Measurements from ENCODE around the gene CPLX3.

CPLX3 gene

DNA sequence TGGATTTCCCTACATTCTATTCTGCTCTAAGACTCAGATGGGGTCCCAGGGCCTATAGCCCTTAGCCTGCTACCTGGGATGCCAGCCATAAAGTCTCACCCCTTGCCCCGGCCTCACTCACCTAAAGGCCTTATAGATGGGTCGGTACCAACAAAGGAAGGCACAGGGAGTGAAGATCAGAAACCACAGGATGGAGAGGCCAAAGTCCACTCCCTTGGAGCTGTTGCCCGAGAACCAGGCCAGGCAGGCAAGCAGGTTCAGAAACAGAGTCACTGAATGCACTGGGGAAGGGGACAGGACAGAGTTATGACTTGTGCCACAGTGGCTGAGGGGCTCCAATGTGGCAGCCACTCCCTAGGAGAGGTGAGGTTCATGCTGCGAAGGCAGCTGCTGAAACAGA lies 24.0 kb downstream of the CPLX3 start:
- DNase-seq = no peak

DNA sequence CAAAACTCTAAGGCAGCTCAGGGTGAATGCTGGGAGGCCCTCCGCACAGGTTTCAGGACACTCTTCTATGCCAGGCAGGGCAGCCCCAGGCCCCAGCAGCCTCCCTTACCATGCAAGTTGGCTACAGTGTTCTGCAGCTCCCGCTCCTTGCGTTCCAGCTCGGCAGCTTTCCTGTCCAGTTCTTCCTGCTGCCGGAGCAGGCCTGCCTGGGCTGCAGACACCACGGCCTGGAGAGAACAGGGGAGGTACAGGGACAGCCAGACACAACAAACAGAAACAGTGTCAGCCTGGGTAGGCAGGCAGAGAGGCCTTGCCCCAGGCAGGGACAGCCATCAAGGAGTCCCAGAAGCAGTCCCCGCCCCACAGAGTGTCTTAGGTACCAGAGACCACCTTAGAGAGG lies 25.5 kb downstream of the CPLX3 start:
- DNase-seq = no peak

DNA sequence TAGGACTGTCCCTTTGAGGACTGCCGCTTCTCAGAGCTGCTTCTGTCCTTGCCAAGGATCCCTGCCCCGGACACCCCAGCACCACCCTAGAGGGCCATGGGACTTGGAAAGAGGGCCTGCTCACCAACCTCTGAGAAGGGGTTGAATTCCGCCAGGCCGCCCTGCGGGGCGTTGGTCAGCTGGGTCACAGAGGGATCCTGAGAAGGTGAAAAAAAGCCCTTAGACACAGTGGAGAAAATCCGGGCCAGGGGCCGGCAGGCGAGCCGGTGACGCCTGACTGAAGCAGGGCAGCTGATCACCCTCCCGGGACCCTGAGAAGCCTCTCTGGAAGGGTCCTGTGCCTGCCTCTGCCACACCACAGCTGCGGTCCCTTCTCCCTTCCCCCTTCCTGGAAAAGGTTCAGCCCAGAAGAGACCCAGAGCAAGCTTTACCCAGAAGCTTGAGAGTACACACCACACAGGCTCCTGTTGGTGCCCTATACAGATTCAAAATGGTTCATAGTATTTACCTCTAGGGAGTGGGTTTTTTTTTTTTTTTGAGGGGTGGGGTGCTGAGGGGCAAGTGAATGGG lies 28.1 kb downstream of the CPLX3 start:
- no peak for DNase-seq

DNA sequence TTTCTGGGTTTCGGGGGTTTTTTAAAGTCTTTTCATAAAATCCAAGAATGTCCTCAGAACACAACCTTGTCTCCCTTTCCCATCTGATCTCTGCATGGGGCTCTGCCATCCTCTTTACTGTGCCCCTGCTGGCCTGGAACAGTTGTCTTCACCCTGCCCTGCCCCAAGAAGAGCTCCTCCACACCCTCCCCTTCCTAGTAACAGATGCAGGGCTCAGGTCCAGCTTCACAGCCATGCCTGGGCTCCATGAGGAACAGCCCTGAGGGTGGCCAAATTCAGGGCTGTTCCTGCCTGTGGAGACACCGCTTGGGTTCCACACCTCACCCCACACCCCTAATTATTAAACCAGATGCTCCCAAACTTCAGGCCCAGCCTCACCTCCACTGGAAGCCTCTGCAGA lies 29.4 kb downstream of the CPLX3 start:
- DNase-seq = no peak

DNA sequence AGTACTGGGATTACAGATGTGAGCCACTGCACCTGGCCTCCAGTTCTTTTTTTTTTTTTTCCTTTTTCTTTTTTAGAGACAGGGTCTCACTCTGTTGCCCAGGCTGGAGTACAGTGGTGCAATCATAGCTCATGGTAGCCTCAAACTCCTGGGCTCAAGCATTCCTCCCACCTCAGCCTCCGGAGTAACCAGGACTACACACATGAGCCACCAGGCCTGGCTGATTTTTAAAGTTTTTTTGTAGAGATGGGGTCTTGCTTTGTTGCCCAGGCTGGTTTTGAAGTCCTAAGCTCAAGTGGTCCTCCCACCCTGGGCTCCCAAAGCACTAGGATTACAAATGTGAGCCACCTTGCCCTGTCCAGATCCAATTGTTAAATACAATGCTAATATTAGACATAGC lies 30.1 kb downstream of the CPLX3 start:
- no peak for DNase-seq

DNA sequence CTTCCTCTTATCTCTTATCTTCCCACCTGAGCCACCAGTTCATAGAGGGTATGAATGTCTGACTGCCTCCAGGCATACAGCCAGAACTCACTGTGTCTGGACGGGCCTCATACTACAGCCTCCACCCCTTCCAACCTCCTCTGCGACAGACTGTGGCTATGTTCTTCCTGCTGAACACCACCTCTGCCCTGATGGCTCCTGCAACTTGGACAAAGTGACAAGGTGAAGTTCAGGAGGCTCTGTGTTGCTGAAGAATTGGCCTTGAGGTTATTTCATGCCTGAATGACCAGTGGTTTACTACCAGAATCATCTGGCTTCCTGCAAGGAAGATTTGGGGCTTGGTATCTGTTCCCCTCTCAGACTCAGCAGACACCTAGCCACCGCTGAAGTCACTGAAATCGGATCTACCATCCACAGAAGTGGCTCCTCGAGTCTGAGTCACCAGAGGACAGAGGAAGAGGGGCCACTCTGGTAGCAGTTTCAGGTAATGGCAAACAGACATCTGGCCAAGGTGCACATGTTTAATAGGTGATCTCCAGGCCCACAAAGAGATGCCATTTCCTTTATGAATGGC lies 30.7 kb downstream of the CPLX3 start:
- DNase-seq = no peak

DNA sequence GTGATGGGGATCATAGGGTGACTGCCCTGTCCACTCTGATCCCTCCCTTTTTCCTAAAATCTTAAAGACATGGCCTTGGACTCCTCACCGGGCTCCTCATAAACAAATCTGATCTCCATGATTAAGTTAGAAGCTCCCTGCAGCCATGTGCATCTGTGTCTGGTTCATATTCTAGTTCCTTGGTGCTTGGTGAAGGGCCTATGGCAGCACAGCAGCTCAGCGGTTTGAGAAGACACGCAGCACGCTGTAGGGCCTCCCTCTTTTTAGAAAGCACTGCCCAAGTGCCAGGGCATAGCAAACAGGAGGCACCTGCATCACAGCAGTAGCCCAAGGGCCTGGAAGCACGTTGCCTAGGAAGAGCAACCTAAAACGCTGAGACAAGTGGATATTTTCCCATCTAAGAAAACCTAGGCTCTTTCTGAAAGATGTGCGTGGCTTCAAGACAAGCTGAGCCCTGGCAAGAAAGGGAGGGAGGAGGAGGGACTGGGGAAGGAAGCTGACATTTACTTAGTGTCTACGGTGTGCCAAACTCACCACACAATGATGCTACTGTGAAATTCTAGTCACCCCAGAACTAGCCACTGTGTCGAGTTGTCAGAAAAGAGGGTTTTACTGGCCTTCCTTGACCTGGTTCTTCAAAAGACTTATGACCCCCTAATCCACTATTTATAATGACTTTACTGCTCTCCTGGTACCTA lies 31.4 kb downstream of the CPLX3 start:
- DNase-seq = no peak

DNA sequence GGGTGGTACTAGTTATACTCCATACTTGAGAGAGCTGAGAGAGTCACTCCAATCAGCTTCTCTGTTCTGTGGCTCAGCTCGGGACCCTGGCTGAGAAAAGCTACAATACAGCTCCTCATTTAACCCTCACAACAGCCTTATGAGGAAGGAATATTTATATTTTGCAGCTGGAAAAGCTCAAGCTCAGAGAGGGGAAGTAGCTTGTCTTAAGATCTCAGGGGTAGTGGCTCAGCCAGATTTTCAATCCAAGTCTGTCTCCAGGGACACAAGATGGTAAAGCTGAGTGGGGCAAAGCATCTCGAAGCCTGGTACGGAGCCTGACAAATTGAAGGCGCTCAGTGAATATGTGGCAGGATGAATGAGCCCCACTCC lies 31.9 kb downstream of the CPLX3 start:
- no peak for DNase-seq

DNA sequence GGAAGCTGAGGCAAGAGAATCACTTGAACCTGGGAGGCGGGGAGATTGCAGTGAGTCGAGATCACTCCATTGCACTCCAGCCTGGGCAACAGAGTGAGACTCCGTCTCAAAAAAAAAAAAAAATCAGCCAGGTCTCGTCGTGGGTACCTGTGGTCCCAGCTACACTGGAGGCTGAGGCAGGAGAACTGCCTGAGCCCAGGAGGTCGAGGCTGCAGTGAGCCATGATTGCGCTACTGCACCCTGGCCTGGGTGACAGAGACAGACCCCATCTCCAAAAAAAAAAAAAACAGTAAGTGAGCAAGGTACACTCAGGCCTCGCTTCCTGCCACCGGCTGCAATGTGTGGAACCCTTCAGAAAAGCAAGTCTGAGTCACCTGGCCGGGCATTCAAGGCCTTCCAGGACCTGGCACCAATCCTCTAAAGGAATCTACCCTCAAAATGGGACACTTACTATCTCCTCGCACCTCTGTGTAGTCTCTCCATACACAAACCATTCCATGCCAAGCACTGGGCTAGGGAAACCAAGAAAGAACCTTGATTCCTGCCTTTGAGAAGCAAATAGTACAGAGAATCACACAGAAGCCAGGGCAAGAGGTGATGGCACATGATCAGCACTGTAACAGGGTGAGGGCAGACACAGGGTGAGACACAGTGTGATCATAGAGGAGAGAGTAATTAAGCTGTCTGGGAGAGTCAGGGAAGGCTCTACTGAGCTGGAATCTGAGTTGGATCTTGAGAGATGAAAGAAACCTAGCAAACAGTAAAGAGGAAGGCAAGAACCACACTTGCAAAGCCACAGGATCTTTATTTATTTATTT lies 37.0 kb downstream of the CPLX3 start:
- DNase-seq = no peak

DNA sequence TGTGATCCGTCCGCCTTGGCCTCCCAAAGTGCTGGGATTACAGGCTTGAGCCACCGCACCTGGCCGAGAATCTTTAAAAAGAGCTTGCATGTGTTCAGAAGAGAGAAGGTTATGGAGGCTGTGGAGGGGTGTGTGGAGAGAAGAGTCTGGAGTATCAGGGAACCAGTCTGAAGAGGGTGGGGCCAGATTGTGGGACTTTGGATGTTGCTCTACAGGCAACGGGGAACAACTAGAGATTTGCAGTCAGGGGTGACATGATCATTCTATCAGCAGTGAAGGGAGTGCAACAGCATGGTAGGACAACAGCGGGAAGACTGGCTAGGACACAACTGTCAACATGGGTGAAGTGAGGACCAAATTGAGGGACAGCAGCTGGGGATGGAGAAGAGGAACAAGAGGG lies 37.9 kb downstream of the CPLX3 start:
- DNase-seq = no peak

DNA sequence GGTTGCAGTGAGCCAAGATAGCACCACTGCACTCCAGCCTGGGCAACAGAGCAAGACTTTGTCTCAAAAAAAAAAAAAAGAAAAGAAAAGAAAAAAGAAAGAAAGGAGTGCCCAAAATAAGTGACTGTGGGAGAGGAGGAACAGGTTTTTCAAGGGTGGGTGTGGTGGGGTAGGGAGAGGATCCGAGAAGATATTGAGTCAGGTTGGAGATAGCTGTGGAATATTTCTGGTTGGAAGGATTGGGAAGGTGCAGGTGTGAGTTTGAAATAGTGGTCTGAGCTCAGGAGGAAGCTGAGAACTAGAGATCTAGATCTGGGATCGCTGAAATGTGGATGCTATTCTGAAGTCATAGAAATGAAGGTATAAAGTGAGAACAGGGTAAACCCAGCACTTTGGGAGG lies 38.9 kb downstream of the CPLX3 start:
- no peak for DNase-seq

DNA sequence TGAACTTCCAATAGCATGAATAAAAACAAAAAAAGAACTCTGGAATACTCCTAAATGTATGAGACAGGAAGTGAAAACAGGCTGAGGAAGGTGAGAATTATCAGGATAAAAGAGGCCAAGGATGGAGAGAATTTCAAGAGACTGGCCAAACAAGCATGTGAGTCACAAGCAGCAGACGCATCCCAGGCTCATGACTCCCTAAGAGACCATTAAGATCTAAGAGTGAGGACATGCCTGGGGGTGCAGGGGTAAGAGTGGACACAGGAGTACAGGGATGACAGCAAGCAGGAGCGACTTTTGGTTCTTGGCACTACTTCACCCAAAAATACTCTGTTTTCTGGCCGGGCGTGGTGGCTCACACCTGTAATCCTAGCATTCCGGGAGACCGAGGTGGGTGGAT lies 39.7 kb downstream of the CPLX3 start:
- DNase-seq = no peak

DNA sequence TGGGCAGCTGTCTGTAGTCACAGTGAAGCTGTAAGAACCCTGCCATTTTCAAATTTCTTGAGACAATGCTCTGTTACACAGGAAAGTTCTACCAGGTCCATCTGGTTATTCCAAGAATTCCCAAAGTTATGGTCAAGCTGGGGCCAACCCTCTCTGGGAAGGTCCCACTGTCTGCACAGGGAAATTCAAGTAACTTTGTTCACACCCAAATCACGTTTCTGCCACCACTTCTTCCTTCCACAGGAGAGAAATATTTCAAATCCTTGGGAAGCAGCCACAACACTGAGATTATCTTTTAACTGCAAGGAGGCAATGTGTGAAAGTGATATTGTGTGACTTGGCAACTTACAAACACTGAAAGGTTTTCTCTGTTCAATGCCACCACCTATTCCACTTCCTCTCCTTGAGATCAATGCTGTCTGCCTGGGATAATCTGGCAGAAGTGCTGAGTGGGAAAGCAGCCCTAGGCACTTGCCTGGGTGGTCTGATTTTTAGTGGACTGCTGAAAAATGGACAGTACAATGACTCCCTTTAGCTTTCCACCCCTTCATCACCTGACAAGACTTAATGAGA lies 41.1 kb downstream of the CPLX3 start:
- DNase-seq = no peak

DNA sequence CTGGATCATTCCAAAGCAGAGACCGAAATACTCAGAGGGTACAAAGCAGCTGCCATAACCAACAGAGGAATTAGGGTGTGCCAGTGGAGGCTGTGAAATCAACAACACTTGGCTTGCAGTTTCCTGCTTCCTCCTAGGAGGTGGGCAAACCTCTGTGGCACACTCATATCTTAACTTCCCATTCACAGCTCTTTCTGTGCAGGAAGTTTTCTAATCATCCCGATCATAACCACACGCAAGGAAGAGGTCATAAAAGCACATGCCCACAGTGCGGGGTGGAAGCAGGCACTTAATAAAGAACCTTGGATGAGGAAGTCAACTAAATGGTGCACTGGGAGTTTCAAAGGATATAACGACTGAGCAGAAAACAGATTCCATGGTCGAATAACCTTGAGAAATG lies 41.6 kb downstream of the CPLX3 start:
- DNase-seq = no peak

DNA sequence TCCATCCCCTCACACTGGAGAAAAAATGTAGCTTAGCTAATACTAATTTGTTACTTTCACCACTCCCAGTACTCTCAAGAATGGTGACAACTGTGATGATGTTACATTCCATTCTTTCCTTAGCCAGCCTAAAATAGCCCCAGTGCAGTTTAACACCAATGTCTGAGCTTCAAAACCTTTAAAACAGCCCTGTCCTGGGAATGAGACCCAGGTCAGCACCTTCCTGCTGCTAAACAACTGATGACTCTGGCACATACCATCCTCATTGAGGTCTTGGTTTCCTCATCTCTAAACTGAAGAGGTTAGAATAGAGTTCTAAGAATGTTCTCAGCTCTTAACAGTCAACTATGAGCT lies 42.9 kb downstream of the CPLX3 start:
- no peak for DNase-seq

DNA sequence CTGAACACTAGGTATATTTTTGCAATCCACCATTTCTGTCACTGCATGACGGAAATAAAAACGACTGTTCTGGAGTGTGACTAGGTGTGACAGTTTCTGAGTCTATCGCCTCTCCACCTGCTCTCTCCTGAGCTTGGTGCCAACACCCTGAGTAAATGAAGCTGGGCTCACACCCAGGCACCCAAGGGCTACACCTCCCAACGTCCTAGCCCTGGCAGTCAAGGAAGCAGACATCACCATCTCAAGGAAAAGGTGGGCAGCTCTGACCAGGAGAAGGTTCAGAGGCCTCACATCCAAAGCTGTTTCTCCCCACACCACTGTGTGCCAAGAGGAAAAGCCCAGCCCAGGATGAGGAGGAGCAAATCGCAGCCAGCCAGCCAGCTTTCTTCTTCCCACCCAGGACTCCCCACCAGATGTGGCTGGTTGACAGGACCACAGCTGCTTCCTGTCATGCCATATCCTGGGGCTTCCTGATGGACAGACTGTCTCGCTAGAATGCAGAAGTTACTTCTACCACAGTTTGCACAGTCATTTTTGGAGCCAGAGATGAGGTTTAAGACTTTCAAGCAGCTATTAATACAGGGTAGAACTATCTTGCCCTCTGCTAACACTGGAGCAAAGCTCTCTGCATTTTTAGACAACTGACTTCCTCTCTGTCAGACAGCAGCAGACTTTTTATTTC lies 43.4 kb downstream of the CPLX3 start:
- no peak for DNase-seq

DNA sequence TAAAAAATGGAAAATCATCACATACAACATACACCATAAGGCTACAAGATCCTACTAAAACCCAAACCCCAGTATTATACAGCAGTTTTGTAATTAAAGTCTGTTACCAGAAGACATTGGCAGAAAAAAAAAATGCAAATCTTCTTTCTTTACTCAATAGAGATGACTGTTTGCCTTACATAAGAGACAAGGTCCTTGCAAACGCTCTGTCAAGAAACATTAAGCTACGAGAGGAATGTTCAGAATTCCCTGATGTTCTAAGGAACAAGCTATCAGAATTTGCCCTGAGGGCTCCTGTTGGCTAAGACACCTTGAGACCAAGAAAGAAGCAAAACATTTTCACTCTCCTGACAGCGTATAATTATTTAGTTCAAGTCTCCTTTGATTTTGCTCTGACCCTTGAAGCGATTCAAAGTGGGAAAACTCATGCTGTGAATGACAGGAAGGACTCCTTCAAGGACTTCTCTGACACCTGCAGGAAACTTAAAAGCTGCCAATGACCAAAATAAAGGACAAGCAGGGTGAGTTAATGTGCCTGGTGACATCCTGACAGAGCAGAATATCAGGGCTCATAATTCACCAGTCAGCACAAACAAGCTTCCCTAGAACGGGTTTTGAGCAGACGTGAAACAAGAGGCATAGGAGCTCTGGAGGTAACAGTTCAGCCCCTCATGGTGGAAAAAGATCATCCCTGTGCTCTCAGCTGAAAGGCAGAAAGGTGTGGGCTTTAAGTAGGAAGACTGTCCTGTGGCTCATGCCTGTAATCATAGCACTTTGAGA lies 44.2 kb downstream of the CPLX3 start:
- DNase-seq = no peak

DNA sequence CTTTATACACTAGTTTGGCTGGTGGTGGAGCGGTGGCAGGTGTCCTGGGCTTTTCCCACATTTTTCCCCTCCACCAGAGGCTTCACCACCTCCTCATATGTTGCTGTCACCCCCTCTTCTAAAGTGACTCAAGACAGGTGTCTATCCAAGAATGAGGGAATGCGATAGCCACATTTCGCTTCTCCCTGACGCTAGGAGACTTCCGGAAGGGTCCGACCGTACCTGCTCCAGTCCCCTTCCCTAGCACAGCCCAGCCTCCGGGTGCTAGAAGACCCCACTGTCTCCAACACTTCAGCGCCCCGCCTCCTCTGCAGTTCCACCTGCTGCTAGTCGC lies 46.2 kb downstream of the CPLX3 start:
- DNase-seq = no peak

DNA sequence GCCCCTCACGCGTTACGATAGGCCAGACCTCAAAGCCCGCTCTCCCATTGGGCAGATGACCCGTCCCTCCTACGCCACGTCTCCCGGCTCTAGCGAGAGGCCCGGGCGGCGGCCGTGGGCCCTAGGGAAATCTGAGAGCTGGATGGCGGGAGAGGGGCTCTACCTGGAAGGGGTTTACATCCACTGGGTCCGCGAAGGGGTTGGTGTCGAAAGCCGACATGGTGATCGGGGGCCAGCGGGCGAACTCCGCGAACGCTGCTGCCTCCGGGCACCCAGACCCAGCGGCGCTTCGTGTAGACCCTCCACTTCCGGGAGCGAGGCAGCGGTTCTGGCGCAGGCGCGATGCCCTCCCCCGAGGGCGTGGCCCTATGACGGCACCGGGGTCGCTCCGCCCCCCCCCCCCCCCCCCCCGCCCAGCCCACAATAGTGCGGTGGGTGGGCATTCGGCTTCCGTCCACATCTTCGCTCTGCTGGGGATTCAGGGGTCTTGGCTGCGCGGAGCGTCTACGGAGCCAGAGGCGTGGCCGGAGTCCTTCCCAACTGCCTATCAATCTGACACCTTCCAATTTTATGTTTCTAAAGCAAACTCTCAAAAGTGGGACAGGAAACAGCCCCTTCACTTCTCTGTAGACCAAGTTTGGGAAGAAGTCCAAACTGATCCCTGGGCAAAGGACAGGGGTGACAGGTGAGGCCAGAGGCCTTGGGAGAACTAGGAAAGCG lies 46.8 kb downstream of the CPLX3 start, which contains the start of gene SCAMP2:
Gene SCAMP2 (minus strand): TSS at position 330 of the 720 bp plus-strand sequence. CDS start 110 bp downstream, at position 220.
- peak; percentile 92 for DNase-seq

DNA sequence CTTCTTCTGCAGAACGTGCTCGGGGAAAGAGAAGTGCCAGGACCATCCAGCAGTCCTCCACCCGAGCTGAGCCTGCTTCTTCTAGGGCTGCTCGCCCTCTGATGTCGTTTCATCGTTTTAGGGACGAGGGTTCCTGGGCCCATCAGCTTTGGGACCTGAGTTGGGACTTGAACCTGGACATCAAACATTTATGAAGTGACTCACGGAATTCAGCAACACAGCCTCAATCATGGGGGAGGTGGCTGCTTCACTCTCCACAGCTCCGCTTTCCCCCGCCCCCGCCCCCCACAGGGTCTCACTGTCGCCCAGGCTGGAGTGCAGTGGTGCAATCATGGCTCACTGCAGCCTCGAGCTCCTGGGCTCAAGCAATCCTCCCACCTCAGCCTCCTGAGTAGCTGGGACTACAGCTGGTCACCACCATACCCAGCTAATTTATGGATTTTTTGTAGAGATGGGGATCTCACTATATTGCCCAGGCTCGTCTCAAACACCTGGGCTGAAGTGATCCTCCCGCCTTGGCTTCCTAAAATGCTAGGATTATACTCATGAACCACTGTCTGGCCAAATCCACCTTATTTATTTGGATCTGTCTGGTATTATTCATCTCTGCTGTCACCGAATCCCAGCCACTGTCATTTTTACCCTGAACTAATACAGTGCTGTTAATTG lies 47.5 kb downstream of the CPLX3 start:
- peak; percentile 28 for DNase-seq

DNA sequence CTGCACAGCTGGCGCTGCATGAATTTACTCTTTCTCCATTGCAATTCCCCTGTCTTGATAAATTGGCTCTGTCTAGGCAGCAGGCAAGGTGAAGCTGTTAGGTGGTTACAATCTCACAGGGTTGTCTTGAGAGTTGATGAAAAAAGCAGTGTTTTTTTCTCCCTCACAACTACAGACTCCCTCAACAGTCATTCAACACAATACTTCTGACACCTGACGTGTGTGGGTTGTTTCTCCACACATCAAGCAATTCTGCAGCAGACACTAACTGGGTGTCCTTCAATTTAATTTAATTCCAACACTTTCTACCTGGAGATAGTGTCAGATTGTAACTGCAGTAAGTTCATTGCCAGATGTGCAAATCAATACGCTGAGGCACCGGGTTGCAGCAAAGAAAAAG lies 51.8 kb downstream of the CPLX3 start:
- no peak for DNase-seq
